ENCODE measurements around the gene CSAD. TPM values are rescaled to one million over a fixed set of nuclear protein-coding genes. Genes with fewer than 3 reads are reported as not detected.

Gene CSAD
- total and polyA plus RNA-seq, 2 of the 13 experiments (the other 11 are each of a cell fraction or from before 2014, with no cell fraction given), result 7.2 to 23.5 TPM

GRCh38 chr12:53174881-53175491, 5.7 kb downstream of the CSAD start (continued):
- TF ChIP-seq, protein P1, sequence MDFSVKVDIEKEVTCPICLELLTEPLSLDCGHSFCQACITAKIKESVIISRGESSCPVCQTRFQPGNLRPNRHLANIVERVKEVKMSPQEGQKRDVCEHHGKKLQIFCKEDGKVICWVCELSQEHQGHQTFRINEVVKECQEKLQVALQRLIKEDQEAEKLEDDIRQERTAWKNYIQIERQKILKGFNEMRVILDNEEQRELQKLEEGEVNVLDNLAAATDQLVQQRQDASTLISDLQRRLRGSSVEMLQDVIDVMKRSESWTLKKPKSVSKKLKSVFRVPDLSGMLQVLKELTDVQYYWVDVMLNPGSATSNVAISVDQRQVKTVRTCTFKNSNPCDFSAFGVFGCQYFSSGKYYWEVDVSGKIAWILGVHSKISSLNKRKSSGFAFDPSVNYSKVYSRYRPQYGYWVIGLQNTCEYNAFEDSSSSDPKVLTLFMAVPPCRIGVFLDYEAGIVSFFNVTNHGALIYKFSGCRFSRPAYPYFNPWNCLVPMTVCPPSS (IDR thresholded peaks at IDR 0.05), result no peak
- no peak for TF ChIP-seq GTF3A (CRISPR knock-in tag; conservative IDR thresholded peaks at IDR 0.05)
- peak; percentile 70 for TF ChIP-seq HMG20A (CRISPR knock-in tag; IDR thresholded peaks at IDR 0.05; ENCODE audit: borderline replicate concordance)
- TF ChIP-seq ZBTB42 (CRISPR knock-in tag; IDR thresholded peaks at IDR 0.05), result no peak
- TF ChIP-seq ZNF724P (CRISPR knock-in tag; IDR thresholded peaks at IDR 0.05; ENCODE audit: borderline replicate concordance), result no peak
- no peak for TF ChIP-seq PAF1 (CRISPR knock-in tag; IDR thresholded peaks at IDR 0.05)
- peak; percentile 85 for TF ChIP-seq ISL2 (CRISPR knock-in tag; IDR thresholded peaks at IDR 0.05)
- peak; percentile 84 for TF ChIP-seq FOXA3 (CRISPR knock-in tag; IDR thresholded peaks at IDR 0.05)
- no peak for TF ChIP-seq ZSCAN22 (CRISPR knock-in tag; IDR thresholded peaks at IDR 0.05)
- no peak for TF ChIP-seq CBX1 (IDR thresholded peaks at IDR 0.05; ENCODE audit: low read depth)
- TF ChIP-seq RARA (CRISPR knock-in tag; IDR thresholded peaks at IDR 0.05), result peak; percentile 66
- TF ChIP-seq ZNF235 (CRISPR knock-in tag; IDR thresholded peaks at IDR 0.05; ENCODE audit: borderline replicate concordance), result no peak
- TF ChIP-seq DR1 (CRISPR knock-in tag; IDR thresholded peaks at IDR 0.05), result no peak
- no peak for TF ChIP-seq FOXC1 (CRISPR knock-in tag; IDR thresholded peaks at IDR 0.05; ENCODE audit: borderline replicate concordance)
- TF ChIP-seq MIXL1 (CRISPR knock-in tag; IDR thresholded peaks at IDR 0.05), result 0 out of 2 replicates have a peak, but pooled peaks have one; percentile 71
- no peak for TF ChIP-seq ZNF484 (CRISPR knock-in tag; IDR thresholded peaks at IDR 0.05; ENCODE audit: borderline replicate concordance, low read depth)
- TF ChIP-seq ATF7-NPFF (CRISPR knock-in tag; IDR thresholded peaks at IDR 0.05; ENCODE audit: low read depth), result no peak
- TF ChIP-seq FOXM1 (CRISPR knock-in tag; IDR thresholded peaks at IDR 0.05), result no peak
- TF ChIP-seq TFDP1 (CRISPR knock-in tag; IDR thresholded peaks at IDR 0.05; ENCODE audit: borderline replicate concordance), result no peak
- no peak for TF ChIP-seq PBX2 (CRISPR knock-in tag; IDR thresholded peaks at IDR 0.05)
- TF ChIP-seq, protein P2, sequence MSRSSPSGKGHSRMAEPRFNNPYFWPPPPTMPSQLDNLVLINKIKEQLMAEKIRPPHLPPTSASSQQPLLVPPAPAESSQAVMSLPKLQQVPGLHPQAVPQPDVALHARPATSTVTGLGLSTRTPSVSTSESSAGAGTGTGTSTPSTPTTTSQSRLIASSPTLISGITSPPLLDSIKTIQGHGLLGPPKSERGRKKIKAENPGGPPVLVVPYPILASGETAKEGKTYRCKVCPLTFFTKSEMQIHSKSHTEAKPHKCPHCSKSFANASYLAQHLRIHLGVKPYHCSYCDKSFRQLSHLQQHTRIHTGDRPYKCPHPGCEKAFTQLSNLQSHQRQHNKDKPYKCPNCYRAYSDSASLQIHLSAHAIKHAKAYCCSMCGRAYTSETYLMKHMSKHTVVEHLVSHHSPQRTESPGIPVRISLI (CRISPR knock-in tag; IDR thresholded peaks at IDR 0.05; ENCODE audit: borderline replicate concordance), result no peak
- no peak for TF ChIP-seq ELF4 (CRISPR knock-in tag; IDR thresholded peaks at IDR 0.05; ENCODE audit: borderline replicate concordance)
- no peak for TF ChIP-seq NAIF1 (CRISPR knock-in tag; IDR thresholded peaks at IDR 0.05; ENCODE audit: borderline replicate concordance)
- TF ChIP-seq IRF9 (CRISPR knock-in tag; IDR thresholded peaks at IDR 0.05; ENCODE audit: borderline replicate concordance), result no peak
- 0 out of 2 replicates have a peak, but pooled peaks have one; percentile 19 for TF ChIP-seq KDM3A (CRISPR knock-in tag; IDR thresholded peaks at IDR 0.05; ENCODE audit: low read depth)
- TF ChIP-seq, protein P3, sequence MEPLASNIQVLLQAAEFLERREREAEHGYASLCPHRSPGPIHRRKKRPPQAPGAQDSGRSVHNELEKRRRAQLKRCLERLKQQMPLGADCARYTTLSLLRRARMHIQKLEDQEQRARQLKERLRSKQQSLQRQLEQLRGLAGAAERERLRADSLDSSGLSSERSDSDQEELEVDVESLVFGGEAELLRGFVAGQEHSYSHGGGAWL (CRISPR knock-in tag; IDR thresholded peaks at IDR 0.05), result no peak

Data from HepG2 (cell line).